Endothelial cell of umbilical vein (primary cell): ENCODE measurements around the gene TOMM6.

Experiments
- EZH2 ChIP-seq: IDR thresholded peaks from 2 replicates; pipeline ENCODE4 v1.6.1; 2012; ENCODE audit warnings: borderline replicate concordance, low read depth, mild to moderate bottlenecking, moderate library complexity, low read length, inconsistent platforms; ENCODE audit not compliant: severe bottlenecking
- POLR2A ChIP-seq: IDR thresholded peaks from 2 replicates; pipeline ENCODE4 v1.6.1; 2012; ENCODE audit warnings: low read depth, mild to moderate bottlenecking, control low read depth, low read length
- POLR2AphosphoS5 ChIP-seq: IDR thresholded peaks from 2 replicates; pipeline ENCODE4 v1.6.1; 2012; ENCODE audit warnings: low read depth, mild to moderate bottlenecking, control low read depth, low read length, moderate library complexity; ENCODE audit not compliant: insufficient read depth
- TF ChIP-seq, protein P1 (sequence below), 2 donors: IDR thresholded peaks; 1 replicate in 1 of 2; 2 replicates in 1 of 2; pipeline ENCODE4 v1.5.1; 2011; ENCODE audit warnings: low read length in 2 of 2, mild to moderate bottlenecking in 2 of 2, moderate library complexity in 2 of 2, control low read depth in 1 of 2, inconsistent platforms in 1 of 2, low read depth in 1 of 2; ENCODE audit not compliant: insufficient read depth in 1 of 2; ENCODE audit errors: extremely low read depth in 1 of 2
- TF ChIP-seq, protein P2 (sequence below): IDR thresholded peaks from 2 replicates; pipeline ENCODE4 v1.6.1; 2011; ENCODE audit not compliant: insufficient read depth, insufficient read length

DNA sequence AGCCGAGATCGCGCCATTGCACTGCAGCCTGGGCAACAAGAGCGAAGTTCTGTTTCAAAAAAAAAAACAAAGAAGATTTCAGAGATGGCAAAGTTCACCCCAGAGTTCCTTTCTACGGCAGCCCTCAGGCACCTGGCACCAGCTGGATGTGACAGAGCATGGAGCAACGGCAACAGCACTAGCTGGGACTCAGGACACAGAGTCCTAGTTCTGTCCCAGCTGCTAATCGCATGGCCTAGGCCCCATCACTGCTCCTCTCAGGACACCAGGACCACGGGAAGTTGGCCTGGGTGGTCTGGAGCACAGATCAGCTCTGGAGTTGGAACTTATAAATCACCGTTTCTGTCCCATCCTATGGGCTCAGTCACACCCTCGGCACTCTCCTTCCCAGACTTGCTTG, 41.4 kb upstream of the TOMM6 start:
- TF ChIP-seq, protein P1, sequence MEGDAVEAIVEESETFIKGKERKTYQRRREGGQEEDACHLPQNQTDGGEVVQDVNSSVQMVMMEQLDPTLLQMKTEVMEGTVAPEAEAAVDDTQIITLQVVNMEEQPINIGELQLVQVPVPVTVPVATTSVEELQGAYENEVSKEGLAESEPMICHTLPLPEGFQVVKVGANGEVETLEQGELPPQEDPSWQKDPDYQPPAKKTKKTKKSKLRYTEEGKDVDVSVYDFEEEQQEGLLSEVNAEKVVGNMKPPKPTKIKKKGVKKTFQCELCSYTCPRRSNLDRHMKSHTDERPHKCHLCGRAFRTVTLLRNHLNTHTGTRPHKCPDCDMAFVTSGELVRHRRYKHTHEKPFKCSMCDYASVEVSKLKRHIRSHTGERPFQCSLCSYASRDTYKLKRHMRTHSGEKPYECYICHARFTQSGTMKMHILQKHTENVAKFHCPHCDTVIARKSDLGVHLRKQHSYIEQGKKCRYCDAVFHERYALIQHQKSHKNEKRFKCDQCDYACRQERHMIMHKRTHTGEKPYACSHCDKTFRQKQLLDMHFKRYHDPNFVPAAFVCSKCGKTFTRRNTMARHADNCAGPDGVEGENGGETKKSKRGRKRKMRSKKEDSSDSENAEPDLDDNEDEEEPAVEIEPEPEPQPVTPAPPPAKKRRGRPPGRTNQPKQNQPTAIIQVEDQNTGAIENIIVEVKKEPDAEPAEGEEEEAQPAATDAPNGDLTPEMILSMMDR (IDR thresholded peaks at IDR 0.05; ENCODE audit: extremely low read depth in 1 of 2, insufficient read depth in 1 of 2, low read depth in 1 of 2, low read length in 2 of 2): no peak
- TF ChIP-seq POLR2A (no peak), POLR2AphosphoS5 (no peak), EZH2 (no peak)
- TF ChIP-seq, protein P2, sequence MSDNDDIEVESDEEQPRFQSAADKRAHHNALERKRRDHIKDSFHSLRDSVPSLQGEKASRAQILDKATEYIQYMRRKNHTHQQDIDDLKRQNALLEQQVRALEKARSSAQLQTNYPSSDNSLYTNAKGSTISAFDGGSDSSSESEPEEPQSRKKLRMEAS: no peak
